B cell (primary cell): ENCODE results near the gene KMT2D. TPM values are rescaled to one million over a fixed set of nuclear protein-coding genes. Genes with fewer than 3 reads are reported as not detected.

ENCODE experiments used
- ATAC-seq: fragments of 200-7000 bp; cut with Tn5 transposase; one replicate; pipeline ENCODE4 v1.10.0; 2021; ENCODE audit warnings: low read depth, mild to moderate bottlenecking, moderate number of reproducible peaks, moderate library complexity
- CTCF ChIA-PET: fragments of 350-600 bp; sonication (Branson Sonifier 250); formaldehyde crosslinking; loops from one replicate; lab custom pipeline; 2021; ENCODE audit warnings: antibody characterized with exemption, inconsistent platforms; lab: Charles Lee
- POLR2A ChIA-PET: fragments of 350-600 bp; sonication (Branson Sonifier 250); formaldehyde crosslinking; loops from one replicate; lab custom pipeline; 2021; ENCODE audit warnings: antibody characterized with exemption; lab: Charles Lee
- DNase-seq: peaks from one replicate; pipeline ENCODE4 v3.0.0; 2013
- H2AFZ ChIP-seq: 2 replicates; pipeline ENCODE4 v1.6.1; 2012; ENCODE audit warnings: mild to moderate bottlenecking, low read depth, low read length; ENCODE audit not compliant: insufficient read depth, poor library complexity, severe bottlenecking
- H3K27ac ChIP-seq, 2 donors: 1 replicate in 1 of 2; 2 replicates in 1 of 2; pipeline ENCODE4 v1.5.1; 2012 to 2013; ENCODE audit warnings: low read length in 2 of 2, mild to moderate bottlenecking in 2 of 2, moderate library complexity in 1 of 2
- H3K27me3 ChIP-seq, 4 experiments: fragments of 200-600 bp in 1 of 4; sonication (generic) in 1 of 4; replicated peaks in 1 of 4; 1 replicate in 2 of 4; 2 replicates in 2 of 4; pipeline versions ENCODE4 v1.6.1 to v1.7.0; 2013 to 2016; ENCODE audit warnings: low read length in 3 of 4, mild to moderate bottlenecking in 2 of 4, mixed read lengths in 1 of 4, moderate library complexity in 1 of 4; ENCODE audit not compliant: insufficient read depth in 4 of 4, control insufficient read depth in 3 of 4; ENCODE audit errors: control extremely low read depth in 1 of 4
- H3K36me3 ChIP-seq, 2 experiments: replicated peaks in 1 of 2; 1 replicate in 1 of 2; 2 replicates in 1 of 2; pipeline versions ENCODE4 v1.6.1 to v1.7.1; 2013; ENCODE audit warnings: low read length in 1 of 2; ENCODE audit not compliant: insufficient read depth in 2 of 2, control insufficient read depth in 1 of 2; ENCODE audit errors: control extremely low read depth in 1 of 2, extremely low read depth in 1 of 2
- H3K4me1 ChIP-seq, 2 donors: fragments of 200-600 bp in 1 of 2; sonication (generic) in 1 of 2; 1 replicate in 1 of 2; 2 replicates in 1 of 2; pipeline versions ENCODE4 v1.5.1 to v1.6.1; 2013 to 2017; ENCODE audit warnings: low read length in 2 of 2; ENCODE audit not compliant: control insufficient read depth in 2 of 2, insufficient read depth in 2 of 2
- H3K4me2 ChIP-seq: replicated peaks from 2 replicates; pipeline ENCODE3; 2012; ENCODE audit warnings: mild to moderate bottlenecking, low read depth, low read length; ENCODE audit not compliant: poor library complexity, severe bottlenecking
- H3K4me3 ChIP-seq, 5 experiments: fragments of 200-600 bp in 1 of 5; sonication (generic) in 1 of 5; 1 replicate in 3 of 5; 2 replicates in 2 of 5; pipeline versions ENCODE4 v1.5.1 to v1.7.0; 2011 to 2016; ENCODE audit warnings: low read length in 4 of 5, mild to moderate bottlenecking in 4 of 5, low read depth in 2 of 5, control low read depth in 1 of 5, moderate library complexity in 1 of 5; ENCODE audit not compliant: insufficient read depth in 1 of 5; ENCODE audit errors: control extremely low read depth in 1 of 5, extremely low read depth in 1 of 5
- H3K79me2 ChIP-seq: fragments of 200-600 bp; sonication (generic); one replicate; pipeline ENCODE4 v1.6.0; 2016; ENCODE audit warnings: low read length; ENCODE audit not compliant: control insufficient read depth, insufficient read depth
- H3K9ac ChIP-seq: fragments of 200-600 bp; sonication (generic); 2 replicates; pipeline ENCODE4 v1.6.1; 2017; ENCODE audit warnings: mild to moderate bottlenecking, low read length, moderate library complexity
- H3K9me3 ChIP-seq, 3 donors: one replicate each; pipeline versions ENCODE4 v1.6.1 to v1.7.1; 2013; ENCODE audit warnings: low read length in 2 of 3; ENCODE audit not compliant: control insufficient read depth in 2 of 3, insufficient read depth in 1 of 3; ENCODE audit errors: control extremely low read depth in 1 of 3
- H4K20me1 ChIP-seq: 2 replicates; pipeline ENCODE4 v1.6.0; 2012; ENCODE audit warnings: mild to moderate bottlenecking, low read length; ENCODE audit not compliant: insufficient read depth, control insufficient read depth, poor library complexity, severe bottlenecking
- H3K27ac Mint-ChIP-seq: one replicate; pipeline ENCODE4 v1.8.0; 2021; ENCODE audit warnings: mixed read lengths
- H3K27me3 Mint-ChIP-seq: one replicate; pipeline ENCODE4 v1.8.0; 2021; ENCODE audit warnings: mixed read lengths
- H3K4me1 Mint-ChIP-seq: one replicate; pipeline ENCODE4 v1.8.0; 2021; ENCODE audit warnings: mixed read lengths
- H3K4me3 Mint-ChIP-seq: one replicate; pipeline ENCODE4 v1.8.0; 2021; ENCODE audit warnings: mixed read lengths
- H3K9me3 Mint-ChIP-seq: one replicate; pipeline ENCODE4 v1.8.0; 2022; ENCODE audit warnings: mixed read lengths; ENCODE audit not compliant: insufficient read depth
- CTCF ChIP-seq: fragments of 200-600 bp; IDR thresholded peaks from one replicate; pipeline ENCODE4 v1.8.0; 2022; ENCODE audit warnings: antibody characterized with exemption, mild to moderate bottlenecking
- EZH2 ChIP-seq: IDR thresholded peaks from 2 replicates; pipeline ENCODE4 v1.6.1; 2012; ENCODE audit warnings: borderline replicate concordance, low read depth, mild to moderate bottlenecking, moderate library complexity, low read length; ENCODE audit not compliant: insufficient read depth, poor library complexity, severe bottlenecking
- WGBS: methylation state at CpG from one replicate; pipeline ENCODE4 v1.1.5; 2013; ENCODE audit warnings: missing lambda C conversion rate; ENCODE audit not compliant: insufficient coverage; 5-methylcytosine and 5-hydroxymethylcytosine counted together
- intact Hi-C: fragments of 100-400 bp; cut with micrococcal nuclease; formaldehyde crosslinking; loops from one replicate; pipeline ENCODE4 v1.10.0; 2022
- polyA plus RNA-seq: library from polyadenylated mRNA; depleted of rRNA; stranded (reverse); fragments of >200 nt; gene quantifications from 2 replicates; pipeline ENCODE4 v1.2.3, GENCODE V29; 2012
- total RNA-seq, 2 donors: library from RNA; stranded (reverse); fragments of 120-200 nt in 1 of 2; gene quantifications; 1 replicate in 1 of 2; 2 replicates in 1 of 2; pipeline versions ENCODE4 v1.2.3 to v1.2.4, GENCODE V29; 2013 to 2022

KMT2D gene
- total and polyA plus RNA-seq, 2 donors (not counting 1 experiment from before 2014, with no cell fraction given), result 64.0 to 179 TPM

- Mint-ChIP-seq H3K4me3 (no peak overlapping the region), H3K27ac (no peak overlapping the region), H3K9me3 (no peaks in the 10 kb centered on the region), H3K4me1 (no peaks in the 10 kb centered on the region), H3K27me3 (no peaks in the 10 kb centered on the region)
- Histone ChIP-seq H3K4me3 (no peak overlapping the region), H3K27me3 (no peaks in the 10 kb centered on the region), H3K4me2 (no peak overlapping the region), H3K79me2 (peaks cover 16% of the 10 kb centered on the region), H3K9me3 (no peaks in the 10 kb centered on the region), H3K36me3 (peaks cover 0 to 83% of the 10 kb centered on the region in 2 experiments), H3K4me1 (no peaks in the 10 kb centered on the region), H3K27ac (no peak overlapping the region), H4K20me1 (peaks cover 22% of the 10 kb centered on the region), H3K9ac (no peak overlapping the region), H2AFZ (no peak overlapping the region)
- ChIA-PET CTCF (interaction anchor here (0.8 kb wide), 1 partner anchor 44 kb away, joined by 3 read pairs; no protein-coding TSS in a partner anchor), POLR2A (no interaction called here)
- intact Hi-C loops, result no loop called here
- ATAC-seq (no peak), DNase-seq (no peak)
- 100% methylated on average over 6 of the region's 9 CpGs for WGBS
- TF ChIP-seq EZH2 (no peak), CTCF (no peak)
Observed at GRCh38 chr12:49037111-49037946, 23.3 kb downstream of the KMT2D start.

GRCh38 chr12:49036029-49036428 is 24.6 kb downstream of the KMT2D start:
- peaks cover 25% of the 10 kb centered on the region for H4K20me1 ChIP-seq
- no peak overlapping the region for H3K4me3 Mint-ChIP-seq
- H3K27ac Mint-ChIP-seq, result no peak overlapping the region
- H3K27me3 ChIP-seq, result no peaks in the 10 kb centered on the region
- no peak overlapping the region for H3K4me2 ChIP-seq
- POLR2A ChIA-PET, result no interaction called here
- CTCF ChIA-PET, result interaction anchor here (0.7 to 1.3 kb wide), 3 partner anchors 9 to 70 kb away, joined by 3 to 4 read pairs (median 3); no protein-coding TSS in a partner anchor
- WGBS, result 75% methylated on average over 2 of the region's 4 CpGs
- TF ChIP-seq EZH2, result no peak
- no peak for TF ChIP-seq CTCF
- DNase-seq (no peak), ATAC-seq (no peak)
- H3K27ac ChIP-seq, result no peak overlapping the region
- H3K9me3 Mint-ChIP-seq, result no peaks in the 10 kb centered on the region
- no peaks in the 10 kb centered on the region for H3K9me3 ChIP-seq
- peaks cover 9% of the 10 kb centered on the region for H3K79me2 ChIP-seq
- H3K4me1 Mint-ChIP-seq, result no peaks in the 10 kb centered on the region
- no peak overlapping the region for H3K4me3 ChIP-seq
- H2AFZ ChIP-seq, result no peak overlapping the region
- H3K4me1 ChIP-seq, result no peaks in the 10 kb centered on the region
- peaks cover 0 to 75% of the 10 kb centered on the region in 2 experiments for H3K36me3 ChIP-seq
- H3K9ac ChIP-seq, result no peak overlapping the region
- H3K27me3 Mint-ChIP-seq, result no peaks in the 10 kb centered on the region
- intact Hi-C loops, result no loop called here
